Tibial nerve (tissue), 4 donors: ENCODE results near the gene CASZ1. TPM values are rescaled to one million over a fixed set of nuclear protein-coding genes. Genes with fewer than 3 reads are reported as not detected.

ENCODE experiments used
- DNase-seq, 2 donors: peaks; one replicate each; pipeline ENCODE4 v3.0.0-alpha.2; 2019; ENCODE audit warnings: low spot score in 2 of 2
- H3K27ac ChIP-seq, 4 donors: fragments of 200-600 bp; sonication (generic) in 3 of 4; one replicate each; pipeline ENCODE4 v1.5.1; 2017 to 2019; ENCODE audit warnings: mild to moderate bottlenecking in 1 of 4
- H3K27me3 ChIP-seq, 2 donors: fragments of 200-600 bp; sonication (generic) in 1 of 2; one replicate each; pipeline versions ENCODE4 v1.5.1 to v1.6.0; 2017 to 2019
- H3K36me3 ChIP-seq, 3 donors: fragments of 200-600 bp; sonication (generic); one replicate each; pipeline ENCODE4 v1.5.1; 2018 to 2019
- H3K4me1 ChIP-seq, 4 donors: fragments of 200-600 bp; sonication (generic) in 3 of 4; one replicate each; pipeline ENCODE4 v1.5.1; 2017 to 2019
- H3K4me3 ChIP-seq, 4 donors: fragments of 200-600 bp; sonication (generic) in 3 of 4; one replicate each; pipeline ENCODE4 v1.5.1; 2017 to 2019; ENCODE audit warnings: mild to moderate bottlenecking in 1 of 4, moderate library complexity in 1 of 4
- H3K9me3 ChIP-seq, 4 donors: fragments of 200-600 bp; sonication (generic) in 3 of 4; one replicate each; pipeline ENCODE4 v1.5.1; 2017 to 2019
- EP300 ChIP-seq, 2 donors: sonication (generic); formaldehyde crosslinking; IDR thresholded peaks; one replicate each; pipeline ENCODE4 v1.6.1; 2017; ENCODE audit warnings: antibody characterized with exemption in 2 of 2, mild to moderate bottlenecking in 1 of 2
- POLR2A ChIP-seq, 2 donors: fragments of 450-650 bp; IDR thresholded peaks; one replicate each; pipeline ENCODE4 v1.6.1; 2017; ENCODE audit warnings: antibody characterized with exemption in 2 of 2, mild to moderate bottlenecking in 2 of 2, moderate library complexity in 2 of 2
- WGBS, 2 donors: methylation state at CpG; one replicate each; pipeline ENCODE4 v1.1.5; 2018; 5-methylcytosine and 5-hydroxymethylcytosine counted together
- total RNA-seq, 4 donors: library from RNA; depleted of rRNA; stranded (reverse); fragments of >200 nt; gene quantifications; one replicate each; pipeline ENCODE4 v1.1.0, GENCODE V29; 2016
- TF ChIP-seq, protein P1 (sequence below), 5 experiments: fragments of 200-600 bp in 3 of 5; fragments of 450-650 bp in 2 of 5; sonication (generic) in 3 of 5; IDR thresholded peaks; one replicate each; pipeline ENCODE4 v1.5.1; 2016 to 2019; ENCODE audit warnings: antibody characterized with exemption in 5 of 5, mild to moderate bottlenecking in 3 of 5, moderate library complexity in 2 of 5

Gene CASZ1
- total RNA-seq, 4 donors from 2014 or later: 1.7 to 7.5 (median 5.1) TPM

DNA sequence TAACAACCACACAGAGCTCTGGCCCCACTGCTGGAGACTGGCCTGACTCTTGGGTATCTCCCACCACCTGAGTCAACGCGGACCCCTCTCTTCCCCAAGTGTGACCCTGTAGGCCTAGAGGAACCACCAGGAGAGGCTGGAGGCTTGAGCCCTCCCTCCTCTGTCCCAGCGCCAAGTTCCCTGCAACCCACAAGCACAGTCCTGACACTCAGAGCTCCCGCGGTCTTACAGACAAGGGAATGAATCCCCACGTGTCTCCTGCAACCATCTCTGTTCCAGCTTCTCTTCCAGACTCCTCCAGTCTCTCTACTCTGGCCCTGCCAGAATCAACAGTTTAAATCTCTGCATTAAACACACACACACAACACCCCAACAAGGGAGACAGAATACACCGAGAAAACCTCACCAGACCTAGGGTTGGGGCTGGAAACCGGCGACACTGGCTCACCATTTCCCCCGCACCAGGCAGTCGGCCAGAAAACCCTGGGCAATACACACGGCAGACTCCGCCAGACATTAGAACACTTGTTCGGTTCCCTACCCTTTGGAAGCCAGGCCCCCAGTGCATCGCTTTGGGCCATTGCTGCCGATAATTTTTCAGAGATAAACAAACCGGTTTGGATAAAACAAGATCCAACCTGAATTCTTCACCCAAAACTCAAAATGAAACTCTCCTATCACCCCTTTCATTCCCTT, 21.7 kb downstream of the CASZ1 start:
- DNase-seq: no peak
- H3K27me3 ChIP-seq: peaks cover 0 to 21% of the 10 kb centered on the region in 2 donors
- no peak overlapping the region for H3K4me3 ChIP-seq
- no peak for TF ChIP-seq EP300 (IDR thresholded peaks at IDR 0.05)
- TF ChIP-seq POLR2A (IDR thresholded peaks at IDR 0.05): no peak
- TF ChIP-seq, protein P1, sequence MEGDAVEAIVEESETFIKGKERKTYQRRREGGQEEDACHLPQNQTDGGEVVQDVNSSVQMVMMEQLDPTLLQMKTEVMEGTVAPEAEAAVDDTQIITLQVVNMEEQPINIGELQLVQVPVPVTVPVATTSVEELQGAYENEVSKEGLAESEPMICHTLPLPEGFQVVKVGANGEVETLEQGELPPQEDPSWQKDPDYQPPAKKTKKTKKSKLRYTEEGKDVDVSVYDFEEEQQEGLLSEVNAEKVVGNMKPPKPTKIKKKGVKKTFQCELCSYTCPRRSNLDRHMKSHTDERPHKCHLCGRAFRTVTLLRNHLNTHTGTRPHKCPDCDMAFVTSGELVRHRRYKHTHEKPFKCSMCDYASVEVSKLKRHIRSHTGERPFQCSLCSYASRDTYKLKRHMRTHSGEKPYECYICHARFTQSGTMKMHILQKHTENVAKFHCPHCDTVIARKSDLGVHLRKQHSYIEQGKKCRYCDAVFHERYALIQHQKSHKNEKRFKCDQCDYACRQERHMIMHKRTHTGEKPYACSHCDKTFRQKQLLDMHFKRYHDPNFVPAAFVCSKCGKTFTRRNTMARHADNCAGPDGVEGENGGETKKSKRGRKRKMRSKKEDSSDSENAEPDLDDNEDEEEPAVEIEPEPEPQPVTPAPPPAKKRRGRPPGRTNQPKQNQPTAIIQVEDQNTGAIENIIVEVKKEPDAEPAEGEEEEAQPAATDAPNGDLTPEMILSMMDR (IDR thresholded peaks at IDR 0.05): no peak
- no peaks in the 10 kb centered on the region for H3K4me1 ChIP-seq
- 78 to 85% methylated on average over 17 of the region's 17 CpGs for WGBS, 2 donors
- H3K27ac ChIP-seq: no peak overlapping the region
- H3K9me3 ChIP-seq: no peaks in the 10 kb centered on the region
- no peaks in the 10 kb centered on the region for H3K36me3 ChIP-seq

- H3K27ac ChIP-seq: no peak overlapping the region
- H3K9me3 ChIP-seq: no peaks in the 10 kb centered on the region
- no peaks in the 10 kb centered on the region for H3K4me1 ChIP-seq
- H3K27me3 ChIP-seq: peaks cover 0 to 21% of the 10 kb centered on the region in 2 donors
- no peak overlapping the region for H3K4me3 ChIP-seq
- TF ChIP-seq, protein P1 (IDR thresholded peaks at IDR 0.05): no peak
- TF ChIP-seq EP300 (IDR thresholded peaks at IDR 0.05) (no peak), POLR2A (IDR thresholded peaks at IDR 0.05) (no peak)
- 77 to 78% methylated on average over 17 of the region's 17 CpGs for WGBS, 2 donors
- H3K36me3 ChIP-seq: no peaks in the 10 kb centered on the region
- DNase-seq: no peak
Measured at GRCh38 chr1:10773851-10774614, 22.4 kb downstream of the CASZ1 start.

DNA sequence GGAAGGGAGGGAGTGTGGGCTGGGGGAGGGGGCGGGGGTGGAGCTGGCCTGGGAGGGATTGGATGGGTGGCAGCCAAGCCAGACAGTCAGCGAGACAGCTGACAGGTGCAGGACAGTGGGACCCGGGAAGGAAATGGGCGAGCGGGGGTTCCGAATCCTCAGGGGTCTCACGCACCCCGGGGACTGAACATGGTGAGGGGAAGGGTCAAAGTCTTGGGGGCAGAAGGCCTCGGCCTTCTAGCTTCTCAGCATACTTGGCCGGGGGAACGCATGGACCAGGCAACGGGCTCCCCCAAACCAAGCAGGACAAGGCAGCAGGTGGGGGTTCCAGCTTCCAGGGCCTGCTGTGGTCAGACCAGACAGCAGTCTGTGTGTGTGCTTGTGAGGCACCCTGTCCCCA, 23.1 kb downstream of the CASZ1 start:
- Histone ChIP-seq H3K27me3 (peaks cover 0 to 17% of the 10 kb centered on the region in 2 donors), H3K4me3 (no peak overlapping the region), H3K36me3 (no peaks in the 10 kb centered on the region), H3K27ac (no peak overlapping the region), H3K9me3 (no peaks in the 10 kb centered on the region), H3K4me1 (no peaks in the 10 kb centered on the region)
- WGBS, 2 donors: 74 to 81% methylated on average over 12 of the region's 12 CpGs
- TF ChIP-seq POLR2A (IDR thresholded peaks at IDR 0.05) (no peak), EP300 (IDR thresholded peaks at IDR 0.05) (no peak)
- TF ChIP-seq, protein P1 (IDR thresholded peaks at IDR 0.05): no peak
- no peak for DNase-seq

DNA sequence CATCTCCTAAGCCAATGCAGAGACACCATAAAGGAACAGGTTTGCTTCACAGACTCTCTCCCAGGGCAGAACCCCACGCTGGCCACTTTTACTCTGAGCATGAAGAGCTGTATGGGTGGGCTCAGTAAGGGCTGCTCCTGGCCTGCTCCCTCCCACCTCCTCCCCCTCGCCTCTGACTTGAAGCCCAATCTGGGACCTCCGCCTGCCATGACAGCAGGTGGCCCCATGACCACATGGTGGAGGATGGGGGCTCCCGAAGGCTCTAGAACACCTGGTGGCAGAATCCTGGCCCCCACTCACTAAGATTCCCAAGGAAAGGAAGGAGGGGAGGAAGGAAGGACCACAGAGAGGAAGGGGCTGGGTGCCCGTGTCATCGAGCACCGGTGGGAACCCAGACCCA, 23.7 kb downstream of the CASZ1 start:
- WGBS, 2 donors: 82 to 86% methylated on average over 6 to 7 of the region's 7 CpGs
- H3K27ac ChIP-seq: no peak overlapping the region
- H3K36me3 ChIP-seq: no peaks in the 10 kb centered on the region
- H3K27me3 ChIP-seq: peaks cover 0 to 13% of the 10 kb centered on the region in 2 donors
- no peaks in the 10 kb centered on the region for H3K4me1 ChIP-seq
- TF ChIP-seq, protein P1 (IDR thresholded peaks at IDR 0.05): no peak
- TF ChIP-seq EP300 (IDR thresholded peaks at IDR 0.05) (no peak), POLR2A (IDR thresholded peaks at IDR 0.05) (no peak)
- H3K9me3 ChIP-seq: no peaks in the 10 kb centered on the region
- DNase-seq: no peak
- no peak overlapping the region for H3K4me3 ChIP-seq

DNA sequence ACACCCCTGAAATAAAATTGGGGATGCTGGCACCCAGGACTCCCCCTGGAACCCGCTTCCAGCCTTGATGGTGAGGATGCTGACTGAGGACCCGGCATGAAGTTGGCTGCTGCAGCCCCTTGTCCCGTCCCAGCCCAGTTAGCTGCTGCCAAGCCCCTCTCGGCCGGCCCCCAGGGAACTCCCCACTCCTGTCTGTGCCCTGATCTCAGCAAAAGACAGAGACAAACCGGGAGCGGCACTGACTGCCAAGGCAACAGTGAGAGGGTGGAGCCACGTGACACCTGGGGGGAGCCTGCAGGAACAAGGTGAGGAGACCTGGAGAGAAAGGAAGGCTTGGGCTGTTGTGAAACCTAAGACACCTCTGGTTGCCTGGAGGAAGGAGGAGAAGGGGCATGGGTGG, 24.7 kb downstream of the CASZ1 start:
- Histone ChIP-seq H3K27ac (no peak overlapping the region), H3K36me3 (no peaks in the 10 kb centered on the region), H3K4me3 (no peak overlapping the region), H3K4me1 (no peaks in the 10 kb centered on the region), H3K27me3 (peaks cover 0 to 13% of the 10 kb centered on the region in 2 donors), H3K9me3 (no peaks in the 10 kb centered on the region)
- 62 to 69% methylated on average over 8 of the region's 8 CpGs for WGBS, 2 donors
- no peak for DNase-seq
- TF ChIP-seq, protein P1 (IDR thresholded peaks at IDR 0.05): no peak
- TF ChIP-seq POLR2A (IDR thresholded peaks at IDR 0.05): no peak
- TF ChIP-seq EP300 (IDR thresholded peaks at IDR 0.05): no peak
